Mesothelial cell of epicardium (in vitro differentiated cells): ENCODE data around the gene SPTBN1. TPM values are rescaled to one million over a fixed set of nuclear protein-coding genes. Genes with fewer than 3 reads are reported as not detected.

Source experiments
- DNase-seq, 2 experiments: peaks; one replicate each; pipeline ENCODE4 v3.0.0; 2021; ENCODE audit warnings: low spot score in 2 of 2; ENCODE audit not compliant: unreplicated experiment in 2 of 2
- H3K27ac Mint-ChIP-seq: 2 replicates; pipeline ENCODE4 v1.8.0; 2021; ENCODE audit warnings: mixed read lengths
- H3K27me3 Mint-ChIP-seq: 2 replicates; pipeline ENCODE4 v1.8.0; 2021; ENCODE audit warnings: low read depth, mixed read lengths
- H3K36me3 Mint-ChIP-seq: 2 replicates; pipeline ENCODE4 v1.8.0; 2021; ENCODE audit warnings: mixed read lengths
- H3K4me1 Mint-ChIP-seq: 2 replicates; pipeline ENCODE4 v1.8.0; 2021; ENCODE audit warnings: mixed read lengths
- H3K4me3 Mint-ChIP-seq: 2 replicates; pipeline ENCODE4 v1.8.0; 2021; ENCODE audit warnings: mild to moderate bottlenecking, moderate library complexity, mixed read lengths
- H3K9me3 Mint-ChIP-seq: 2 replicates; pipeline ENCODE4 v1.8.0; 2021; ENCODE audit warnings: mixed read lengths
- total RNA-seq: library from RNA; stranded (reverse); gene quantifications from 3 replicates; pipeline ENCODE4 v1.2.1, GENCODE V29; 2021
- TF ChIP-seq, protein P1 (sequence below): fragments of 200-600 bp; sonication (generic); IDR thresholded peaks from one replicate; pipeline ENCODE4 v1.5.0; 2021; ENCODE audit warnings: antibody characterized with exemption; ENCODE audit not compliant: unreplicated experiment

SPTBN1 gene
- total RNA-seq, 1 donor from 2014 or later, result 281 TPM

DNA sequence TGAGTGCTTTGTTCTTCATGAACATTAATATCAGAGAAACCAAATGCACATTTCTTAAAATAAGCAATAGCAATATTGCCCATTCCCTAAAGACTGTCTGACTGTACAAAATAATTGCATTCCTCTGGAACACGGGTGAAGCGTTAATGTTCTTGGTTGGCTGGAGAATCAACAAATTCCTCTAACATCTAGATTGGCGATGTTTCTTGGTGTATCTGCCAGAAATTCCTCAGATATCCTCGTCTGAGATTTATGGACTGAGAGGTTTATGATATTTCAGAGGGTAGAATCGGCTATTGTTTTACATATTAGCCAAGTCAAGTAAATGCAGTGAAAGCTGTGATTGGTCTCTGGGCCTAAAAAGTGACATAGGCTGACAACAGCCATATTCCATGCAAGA, 27.1 kb upstream of the SPTBN1 start:
- Mint-ChIP-seq H3K27me3 (no peaks in the 10 kb centered on the region), H3K4me3 (no peak overlapping the region), H3K36me3 (no peaks in the 10 kb centered on the region), H3K4me1 (peaks cover 30% of the 10 kb centered on the region), H3K9me3 (no peaks in the 10 kb centered on the region), H3K27ac (peak overlapping the region; percentile 35)
- DNase-seq, result no peak
- TF ChIP-seq, protein P1, sequence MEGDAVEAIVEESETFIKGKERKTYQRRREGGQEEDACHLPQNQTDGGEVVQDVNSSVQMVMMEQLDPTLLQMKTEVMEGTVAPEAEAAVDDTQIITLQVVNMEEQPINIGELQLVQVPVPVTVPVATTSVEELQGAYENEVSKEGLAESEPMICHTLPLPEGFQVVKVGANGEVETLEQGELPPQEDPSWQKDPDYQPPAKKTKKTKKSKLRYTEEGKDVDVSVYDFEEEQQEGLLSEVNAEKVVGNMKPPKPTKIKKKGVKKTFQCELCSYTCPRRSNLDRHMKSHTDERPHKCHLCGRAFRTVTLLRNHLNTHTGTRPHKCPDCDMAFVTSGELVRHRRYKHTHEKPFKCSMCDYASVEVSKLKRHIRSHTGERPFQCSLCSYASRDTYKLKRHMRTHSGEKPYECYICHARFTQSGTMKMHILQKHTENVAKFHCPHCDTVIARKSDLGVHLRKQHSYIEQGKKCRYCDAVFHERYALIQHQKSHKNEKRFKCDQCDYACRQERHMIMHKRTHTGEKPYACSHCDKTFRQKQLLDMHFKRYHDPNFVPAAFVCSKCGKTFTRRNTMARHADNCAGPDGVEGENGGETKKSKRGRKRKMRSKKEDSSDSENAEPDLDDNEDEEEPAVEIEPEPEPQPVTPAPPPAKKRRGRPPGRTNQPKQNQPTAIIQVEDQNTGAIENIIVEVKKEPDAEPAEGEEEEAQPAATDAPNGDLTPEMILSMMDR, result no peak

DNA sequence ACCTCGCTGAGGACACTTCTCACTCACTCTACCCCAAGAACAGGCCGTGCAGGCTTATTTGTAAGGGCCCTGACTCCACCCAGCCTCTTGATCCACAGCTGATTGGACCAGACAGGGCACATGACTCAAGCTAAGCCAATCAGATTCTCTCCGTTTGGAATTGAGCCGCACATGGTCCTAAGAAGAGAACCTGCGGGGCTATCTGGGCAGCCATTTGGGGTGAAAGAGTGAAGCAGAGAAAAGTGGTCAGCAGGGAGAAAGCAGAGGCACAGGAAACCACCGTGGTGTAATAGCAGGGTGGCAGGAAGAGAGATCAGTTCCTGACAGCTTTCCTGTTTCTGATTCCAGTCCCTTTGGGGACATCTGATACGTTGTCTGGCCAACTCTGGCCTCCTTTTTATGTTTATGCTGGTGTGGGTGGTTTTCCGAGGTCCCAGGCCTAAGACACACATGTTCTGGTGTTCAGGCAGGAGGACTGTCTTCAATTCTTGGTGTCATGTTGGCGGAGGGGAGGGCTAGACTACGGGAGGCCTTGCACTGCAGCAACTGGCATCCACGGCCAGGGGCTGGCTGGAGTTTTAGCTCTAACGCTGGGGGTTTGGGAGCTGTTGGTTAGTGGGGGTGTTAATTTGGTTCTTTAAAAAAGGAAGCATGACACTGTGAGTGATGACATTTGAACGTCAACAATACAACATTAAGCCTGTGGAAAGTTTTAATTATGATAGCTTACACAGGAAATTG, 26.1 kb upstream of the SPTBN1 start:
- H3K27ac Mint-ChIP-seq, result peak overlapping the region; percentile 44
- H3K4me1 Mint-ChIP-seq, result peaks cover 36% of the 10 kb centered on the region
- no peak for DNase-seq
- TF ChIP-seq, protein P1, result no peak
- H3K36me3 Mint-ChIP-seq, result no peaks in the 10 kb centered on the region
- H3K9me3 Mint-ChIP-seq, result no peaks in the 10 kb centered on the region
- H3K27me3 Mint-ChIP-seq, result no peaks in the 10 kb centered on the region
- no peak overlapping the region for H3K4me3 Mint-ChIP-seq

DNA sequence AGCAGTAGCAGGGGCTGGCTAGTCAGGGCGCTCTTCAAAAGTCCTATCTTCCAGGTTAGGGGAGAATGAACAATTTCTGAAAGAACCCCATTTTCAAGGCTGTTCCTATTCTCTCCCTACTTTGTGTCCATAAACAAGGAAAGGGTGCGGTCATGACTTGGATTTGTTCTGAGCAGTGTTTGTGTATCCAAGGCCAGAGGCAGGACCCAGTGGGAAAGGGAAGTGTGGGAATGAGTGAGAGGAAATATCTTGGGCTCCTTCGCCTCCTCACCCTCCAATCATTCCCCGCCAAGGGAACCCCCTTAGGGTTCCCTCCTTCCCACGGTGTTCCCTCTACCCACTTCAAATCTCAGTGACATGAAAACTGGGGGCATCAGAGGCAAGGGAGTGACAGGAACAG, 25.5 kb upstream of the SPTBN1 start:
- Mint-ChIP-seq H3K27me3 (no peaks in the 10 kb centered on the region), H3K27ac (no peak overlapping the region), H3K4me3 (no peak overlapping the region), H3K9me3 (no peaks in the 10 kb centered on the region), H3K4me1 (peaks cover 43% of the 10 kb centered on the region), H3K36me3 (no peaks in the 10 kb centered on the region)
- TF ChIP-seq, protein P1, result no peak
- no peak for DNase-seq

DNA sequence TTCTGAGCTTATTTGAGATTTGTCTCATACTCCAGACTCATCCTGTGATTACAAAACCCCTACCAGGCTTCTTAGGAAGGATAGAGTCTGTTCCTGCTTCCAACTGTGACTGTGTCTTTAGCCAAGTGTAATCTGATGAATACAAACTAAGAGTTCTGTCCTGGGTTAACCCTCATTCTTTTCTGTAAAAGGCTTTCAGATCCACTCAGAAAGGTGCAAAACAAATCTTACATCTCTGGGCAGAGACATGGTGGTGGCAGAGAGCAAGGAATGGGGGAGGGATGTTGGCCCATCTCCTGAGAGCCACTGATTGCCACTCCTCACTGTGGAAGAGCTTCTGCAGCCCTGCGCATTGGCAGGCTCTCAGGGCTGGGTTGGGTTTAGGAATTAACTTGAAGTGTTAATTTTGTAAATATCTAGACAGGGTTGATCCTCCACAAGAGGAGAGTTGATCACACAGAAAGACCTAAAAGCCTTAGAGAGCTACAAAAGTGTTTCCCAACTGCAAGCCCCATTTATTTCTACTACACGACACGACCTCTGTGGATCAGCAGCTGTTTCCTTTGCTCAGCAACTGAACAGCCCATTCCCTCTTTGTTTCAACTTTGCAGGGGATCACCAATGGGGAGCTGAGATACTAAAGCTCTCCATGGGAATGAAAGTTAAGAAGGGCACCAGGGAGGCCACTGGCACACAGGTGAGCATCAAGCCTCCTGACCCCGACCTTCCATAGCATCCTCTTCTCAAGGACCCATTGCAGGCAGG, 23.7 kb upstream of the SPTBN1 start:
- Mint-ChIP-seq H3K4me1 (peaks cover 46% of the 10 kb centered on the region), H3K27ac (peak overlapping the region; percentile 1), H3K36me3 (no peaks in the 10 kb centered on the region), H3K27me3 (no peaks in the 10 kb centered on the region), H3K4me3 (no peak overlapping the region), H3K9me3 (no peaks in the 10 kb centered on the region)
- TF ChIP-seq, protein P1, result no peak
- no peak for DNase-seq

DNA sequence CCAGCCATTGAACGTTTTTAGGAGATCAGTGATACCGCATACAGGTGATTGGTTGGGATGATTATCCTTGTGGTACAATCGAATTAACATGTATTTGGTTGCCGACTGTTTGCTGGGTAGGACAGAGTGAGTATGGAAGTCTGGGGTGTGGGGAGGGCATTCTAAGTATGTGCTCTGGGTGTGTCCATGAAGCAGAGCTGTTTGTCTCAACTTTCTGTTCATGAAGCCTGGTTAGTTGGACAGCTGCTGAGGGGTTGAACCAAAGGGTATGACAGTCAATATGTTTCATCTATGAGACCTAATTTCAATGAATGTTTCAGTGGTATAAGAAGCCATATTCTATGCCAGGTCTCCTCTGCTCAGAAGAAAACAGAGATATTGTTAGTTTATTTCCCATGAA, 21.9 kb upstream of the SPTBN1 start:
- Mint-ChIP-seq H3K36me3 (no peaks in the 10 kb centered on the region), H3K9me3 (no peaks in the 10 kb centered on the region), H3K27me3 (no peaks in the 10 kb centered on the region), H3K4me3 (no peak overlapping the region), H3K27ac (no peak overlapping the region), H3K4me1 (peaks cover 37% of the 10 kb centered on the region)
- no peak for DNase-seq
- TF ChIP-seq, protein P1, result no peak
